HG03342 (cell line): ENCODE measurements around the gene TRIM9.
A peak's percentile ranks its signal among the peaks of the same experiment; 100 is the strongest.
"Not testable (repeated sequence)": the region's sequence is repeated elsewhere in the genome, so short reads cannot be mapped to it uniquely, and the experiment has no call there.

ENCODE experiments used
- ATAC-seq: cut with Tn5 transposase; IDR thresholded peaks from one replicate; pipeline ENCODE4 v1.9.1; 2021; ENCODE audit warnings: mild to moderate bottlenecking, moderate library complexity; ENCODE audit not compliant: unreplicated experiment

Gene TRIM9

GRCh38 chr14:50967790-50968189 is 127.1 kb downstream of the TRIM9 start:
- no peak for ATAC-seq

DNA sequence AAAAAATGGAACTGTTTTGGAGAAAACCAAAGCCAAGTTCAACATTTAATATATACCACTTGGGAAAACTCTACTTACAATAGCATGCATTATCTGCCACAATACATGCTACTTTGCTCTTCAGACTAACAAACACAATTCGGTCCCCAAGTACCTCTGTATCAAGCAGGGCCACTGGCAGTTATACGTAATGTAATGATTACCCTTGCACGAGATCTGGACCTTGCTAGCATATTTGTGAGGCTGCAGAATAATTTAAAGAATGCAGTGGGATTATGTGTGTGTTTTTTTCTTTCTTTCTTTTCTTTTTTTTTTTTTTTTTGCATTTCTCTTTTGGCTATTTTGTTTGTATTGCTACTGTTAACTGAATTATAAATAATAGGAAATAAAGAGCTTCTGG is 127.8 kb downstream of the TRIM9 start:
- no peak for ATAC-seq

- no peak for ATAC-seq
These were observed 130.1 kb downstream of the TRIM9 start for GRCh38 chr14:50964683-50965390.

GRCh38 chr14:50963919-50964318 is 131.0 kb downstream of the TRIM9 start:
- ATAC-seq = no peak

DNA sequence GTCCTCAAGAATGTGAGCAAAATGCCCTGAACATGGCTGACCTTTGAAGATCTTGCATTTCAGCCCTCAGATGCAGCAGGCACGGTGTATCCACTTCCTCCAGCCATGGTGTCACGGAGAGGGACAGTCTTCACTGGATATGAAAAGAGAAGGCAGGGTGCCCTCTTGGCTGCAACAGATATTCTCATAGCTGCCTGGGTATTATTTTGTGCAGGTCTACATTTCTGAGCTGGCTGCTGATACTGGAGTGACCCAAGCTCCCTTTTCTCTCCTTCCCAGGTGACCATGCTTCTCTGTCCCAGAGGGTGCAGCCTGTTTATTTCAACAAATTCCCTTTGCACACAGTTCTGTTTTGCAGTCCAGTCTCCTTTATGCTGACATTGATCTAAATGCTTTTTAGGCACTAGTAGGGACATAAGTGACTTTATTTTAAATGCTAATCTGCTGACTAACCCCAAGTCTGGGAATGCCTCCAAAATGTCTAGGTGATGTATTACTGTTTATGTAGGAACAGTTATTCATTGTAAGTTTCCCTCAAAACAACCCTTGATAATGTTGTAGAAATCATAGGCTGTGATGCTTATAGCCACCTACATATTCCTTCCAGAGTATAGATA is 133.2 kb downstream of the TRIM9 start:
- no peak for ATAC-seq

DNA sequence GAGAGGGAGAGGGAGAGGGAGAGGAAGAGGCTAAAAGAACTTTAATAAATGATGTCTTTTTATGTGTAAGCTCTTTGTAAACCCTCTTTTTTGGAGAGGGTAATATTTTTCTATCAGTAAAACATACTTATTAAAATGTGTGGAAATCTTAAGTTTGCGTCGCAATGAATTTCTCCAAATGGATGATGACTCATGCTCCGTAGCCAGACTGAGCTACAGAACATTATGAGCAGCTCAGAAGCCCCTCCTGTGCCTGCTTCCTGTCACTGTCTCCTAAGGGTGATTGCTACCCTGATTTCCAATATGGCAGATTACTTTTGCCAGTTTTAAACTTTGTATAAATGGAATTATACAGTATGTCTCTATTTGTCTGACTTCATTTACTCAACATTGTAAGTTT is 137.6 kb downstream of the TRIM9 start:
- ATAC-seq = no peak

GRCh38 chr14:50956421-50956820 is 138.5 kb downstream of the TRIM9 start:
- ATAC-seq = not testable (repeated sequence)

GRCh38 chr14:50955373-50956043 is 139.4 kb downstream of the TRIM9 start:
- ATAC-seq = no peak

DNA sequence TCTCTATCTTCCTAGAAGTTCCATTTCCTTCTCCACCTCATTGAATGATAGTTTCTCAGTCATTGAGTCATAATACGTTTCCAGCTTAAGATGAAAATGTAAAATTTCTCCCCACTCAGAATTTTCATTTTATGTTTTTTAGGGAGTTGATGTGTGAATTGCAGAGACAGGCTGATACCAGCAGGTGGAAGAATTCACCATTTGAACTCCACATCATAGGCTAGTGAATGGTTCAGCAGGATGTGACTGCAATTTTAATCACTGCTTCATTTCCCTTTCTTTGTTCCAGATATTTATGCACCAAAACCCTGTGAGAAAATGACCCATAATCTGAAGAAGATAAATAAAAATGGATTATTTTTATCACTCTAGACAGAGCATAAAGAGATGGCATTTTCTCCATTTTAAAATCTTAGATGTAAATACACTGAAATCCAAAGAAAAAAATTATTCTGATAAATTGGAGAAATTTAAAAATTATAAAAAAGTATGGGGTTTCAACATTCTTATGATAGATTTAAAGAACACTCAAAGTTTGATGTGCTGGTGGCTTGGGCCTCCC is 140.0 kb downstream of the TRIM9 start:
- no peak for ATAC-seq

DNA sequence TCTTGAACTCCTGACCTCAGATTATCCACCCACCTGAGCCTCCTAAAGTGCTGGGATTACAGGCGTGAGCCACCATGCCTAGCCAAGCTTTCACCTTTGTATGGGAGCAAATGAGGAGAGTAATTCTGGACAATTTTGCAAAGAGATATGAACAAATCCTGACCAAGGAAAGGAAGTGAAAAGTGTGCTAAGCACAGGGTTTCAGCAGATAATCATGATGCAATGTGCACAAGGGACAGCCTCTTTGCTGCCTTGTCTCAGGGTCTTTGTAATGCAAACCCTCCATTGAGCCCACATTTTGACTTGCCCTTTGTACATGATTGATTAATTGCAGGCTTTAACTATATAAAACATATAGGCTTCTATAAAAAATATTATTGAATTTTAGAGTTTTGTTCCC is 141.4 kb downstream of the TRIM9 start:
- no peak for ATAC-seq

- ATAC-seq = no peak
These were observed 143.9 kb downstream of the TRIM9 start for GRCh38 chr14:50951032-50951431.

- no peak for ATAC-seq
These were observed 146.7 kb downstream of the TRIM9 start for GRCh38 chr14:50948205-50948604.

DNA sequence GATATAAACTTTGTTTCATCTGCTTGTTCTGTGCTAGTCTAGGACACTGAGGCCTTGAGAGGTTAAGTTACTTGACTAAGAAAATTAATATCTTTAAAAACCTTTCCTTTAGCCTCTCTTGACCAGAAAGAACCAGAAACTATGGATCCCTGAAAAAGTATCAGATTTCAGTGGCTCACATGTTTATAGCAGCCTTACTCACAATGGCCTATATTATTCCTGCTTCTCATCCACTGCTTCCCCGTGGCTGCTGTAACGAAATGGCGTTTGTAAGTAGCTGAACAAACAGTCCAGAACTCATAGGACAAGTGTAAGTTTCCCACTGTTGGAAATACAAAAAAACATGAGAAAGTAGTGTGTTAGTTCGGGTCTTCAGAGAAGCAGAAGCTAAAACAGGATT is 147.5 kb downstream of the TRIM9 start:
- no peak for ATAC-seq

- no peak for ATAC-seq
These were observed 148.5 kb downstream of the TRIM9 start for GRCh38 chr14:50946234-50946935.

GRCh38 chr14:50944647-50945413 is 150.1 kb downstream of the TRIM9 start:
- peak; percentile 26 for ATAC-seq

GRCh38 chr14:50943943-50944646 is 150.8 kb downstream of the TRIM9 start, which contains the start of gene PYGL:
Gene PYGL (minus strand): TSS chr14:50944483. CDS start chr14:50944403, 80 bp downstream.
- ATAC-seq = peak; percentile 77

DNA sequence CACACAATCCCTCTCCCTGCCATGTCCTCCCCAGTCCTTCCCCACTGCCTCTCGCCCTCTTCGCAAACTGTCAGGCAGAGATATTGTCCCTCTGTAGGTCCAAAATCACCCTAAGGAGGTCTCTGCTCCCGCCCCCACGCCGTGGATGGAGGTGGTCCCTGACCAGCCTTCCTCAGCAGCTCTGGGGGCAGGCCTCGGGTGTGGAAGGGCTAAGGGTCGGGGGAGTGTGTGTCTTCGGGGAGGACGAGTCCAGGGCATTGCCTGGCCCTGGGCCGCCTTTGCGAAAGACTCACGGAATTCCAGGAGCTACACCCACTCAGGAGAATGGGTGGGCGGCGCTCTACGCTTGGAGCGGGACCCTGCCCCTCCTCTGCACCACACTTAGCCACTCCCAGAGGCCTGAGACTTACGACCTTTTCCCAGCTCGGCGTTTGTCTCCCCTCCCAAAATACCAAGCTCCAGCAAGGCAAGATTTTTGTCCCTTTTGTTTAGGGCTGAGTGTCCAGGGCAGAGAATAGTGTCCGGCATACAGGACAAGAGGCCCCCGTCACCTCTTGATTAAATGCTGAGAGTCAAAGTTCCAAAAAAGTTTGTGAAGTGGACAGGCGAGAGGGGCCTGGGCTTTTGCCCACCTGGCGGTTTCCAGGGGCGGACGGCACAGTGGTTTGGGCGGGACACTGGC is 151.5 kb downstream of the TRIM9 start:
- ATAC-seq = no peak

DNA sequence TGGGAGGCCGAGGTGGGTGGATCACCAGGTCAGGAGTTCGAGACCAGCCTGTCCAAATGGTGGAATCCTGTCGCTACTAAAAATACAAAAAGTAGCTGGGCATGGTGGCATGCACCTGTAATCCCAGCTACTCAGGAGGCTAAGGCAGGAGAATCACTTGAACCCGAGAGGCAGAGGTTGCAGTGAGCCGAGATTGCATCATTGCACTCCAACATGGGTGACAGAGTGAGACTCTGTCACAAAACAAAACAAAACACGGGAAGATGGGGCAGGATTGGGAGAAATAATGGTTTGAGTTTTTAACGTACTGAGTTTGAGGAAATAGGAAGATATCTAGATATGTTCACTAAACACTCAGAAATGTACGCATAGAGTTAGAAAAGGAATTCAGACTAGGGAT is 153.3 kb downstream of the TRIM9 start:
- ATAC-seq = not testable (repeated sequence)

GRCh38 chr14:50941151-50941550 is 153.8 kb downstream of the TRIM9 start:
- ATAC-seq = no peak
